NCI-H1930 (cell line): ENCODE data around the gene NAPB.
A peak's percentile ranks its signal among the peaks of the same experiment; 100 is the strongest.
"Not testable (repeated sequence)": the region's sequence is repeated elsewhere in the genome, so short reads cannot be mapped to it uniquely, and the experiment has no call there.

Experiments
- DNase-seq, 2 experiments: peaks; one replicate each; lab custom pipeline; 2025; lab: John Stamatoyannopoulos, UW

NAPB gene

GRCh38 chr20:23367770-23368169, 53.5 kb downstream of the NAPB start:
- no peak for DNase-seq

- DNase-seq, result no peak
These were observed 54.9 kb downstream of the NAPB start for GRCh38 chr20:23366384-23366783.

- DNase-seq, result no peak
These were observed 55.7 kb downstream of the NAPB start for GRCh38 chr20:23365390-23366165.

- DNase-seq, result no peak
These were observed 58.0 kb downstream of the NAPB start for GRCh38 chr20:23363257-23363649.

- DNase-seq, result no peak
These were observed 58.7 kb downstream of the NAPB start for GRCh38 chr20:23362392-23363256.

GRCh38 chr20:23361476-23362391, 59.6 kb downstream of the NAPB start, which contains the start of gene GZF1:
Gene GZF1 (plus strand): TSS chr20:23362182. CDS start chr20:23364384, 2,202 bp downstream.
- peak; percentile 97 to 99 for DNase-seq

GRCh38 chr20:23361119-23361475, 60.2 kb downstream of the NAPB start:
- DNase-seq, result no peak

GRCh38 chr20:23360531-23360930, 60.8 kb downstream of the NAPB start:
- no peak for DNase-seq

GRCh38 chr20:23358923-23359593, 62.2 kb downstream of the NAPB start:
- DNase-seq, result no peak

- no peak for DNase-seq
These were observed 62.8 kb downstream of the NAPB start for GRCh38 chr20:23358563-23358906.

- DNase-seq, result peak; percentile 100
These were observed 63.3 kb downstream of the NAPB start for GRCh38 chr20:23357767-23358562.

- no peak for DNase-seq
These were observed 65.1 kb downstream of the NAPB start for GRCh38 chr20:23356203-23356602.

GRCh38 chr20:23350904-23351838, 70.1 kb downstream of the NAPB start:
- DNase-seq, result no peak

- peak; percentile 98 to 99 for DNase-seq
These were observed 70.9 kb downstream of the NAPB start, which contains the start of gene NXT1 for GRCh38 chr20:23350196-23350903. Gene NXT1 (plus strand): TSS chr20:23350791. CDS start chr20:23354042, 3,251 bp downstream.

GRCh38 chr20:23349338-23350195, 71.7 kb downstream of the NAPB start:
- peak in 1 of 2 experiments; percentile 51 for DNase-seq

- not testable (repeated sequence) for DNase-seq
These were observed 72.8 kb downstream of the NAPB start for GRCh38 chr20:23348510-23348909.

- no peak for DNase-seq
These were observed 73.5 kb downstream of the NAPB start for GRCh38 chr20:23347791-23348190.

- DNase-seq, result no peak
These were observed 75.3 kb downstream of the NAPB start for GRCh38 chr20:23346002-23346401.
